HFFc6 (cell line): ENCODE results near the gene RND3. TPM values are rescaled to one million over a fixed set of nuclear protein-coding genes. Genes with fewer than 3 reads are reported as not detected.

ENCODE experiments used
- DNase-seq: peaks from one replicate; pipeline ENCODE4 v3.0.0-alpha.2; 2018
- H3K27ac Mint-ChIP-seq: 2 replicates; pipeline ENCODE4 v1.8.0; 2020; ENCODE audit warnings: mild to moderate bottlenecking, mixed read lengths
- H3K27me3 Mint-ChIP-seq: 2 replicates; pipeline ENCODE4 v1.8.0; 2021; ENCODE audit warnings: mild to moderate bottlenecking, moderate library complexity, mixed read lengths; ENCODE audit not compliant: insufficient read depth
- H3K36me3 Mint-ChIP-seq: 2 replicates; pipeline ENCODE4 v1.8.0; 2021; ENCODE audit warnings: low read depth, mixed read lengths
- H3K4me1 Mint-ChIP-seq: 2 replicates; pipeline ENCODE4 v1.8.0; 2020; ENCODE audit warnings: low read depth, mixed read lengths
- H3K4me3 Mint-ChIP-seq: 2 replicates; pipeline ENCODE4 v1.8.0; 2020; ENCODE audit warnings: mild to moderate bottlenecking, moderate library complexity, mixed read lengths
- H3K9me3 Mint-ChIP-seq: 2 replicates; pipeline ENCODE4 v1.8.0; 2020; ENCODE audit warnings: mild to moderate bottlenecking, mixed read lengths
- total RNA-seq, 6 experiments: library from RNA; stranded (reverse); fragmentation: NEBNext Ultra II Directional; extraction: Animal tissue kit (Norgen Biotek cat#: 25700); gene quantifications; 2 replicates in 1 of 6; 3 replicates in 5 of 6; pipeline ENCODE4 v1.2.3, GENCODE V29; 2021
- TF ChIP-seq, protein P1 (sequence below): fragments of 200-600 bp; sonication (generic); IDR thresholded peaks from 2 replicates; pipeline ENCODE4 v1.5.0; 2021; ENCODE audit warnings: antibody characterized with exemption, mild to moderate bottlenecking

Gene RND3
- total RNA-seq, 6 experiments from 2014 or later, result 365 to 525 (median 438) TPM

DNA sequence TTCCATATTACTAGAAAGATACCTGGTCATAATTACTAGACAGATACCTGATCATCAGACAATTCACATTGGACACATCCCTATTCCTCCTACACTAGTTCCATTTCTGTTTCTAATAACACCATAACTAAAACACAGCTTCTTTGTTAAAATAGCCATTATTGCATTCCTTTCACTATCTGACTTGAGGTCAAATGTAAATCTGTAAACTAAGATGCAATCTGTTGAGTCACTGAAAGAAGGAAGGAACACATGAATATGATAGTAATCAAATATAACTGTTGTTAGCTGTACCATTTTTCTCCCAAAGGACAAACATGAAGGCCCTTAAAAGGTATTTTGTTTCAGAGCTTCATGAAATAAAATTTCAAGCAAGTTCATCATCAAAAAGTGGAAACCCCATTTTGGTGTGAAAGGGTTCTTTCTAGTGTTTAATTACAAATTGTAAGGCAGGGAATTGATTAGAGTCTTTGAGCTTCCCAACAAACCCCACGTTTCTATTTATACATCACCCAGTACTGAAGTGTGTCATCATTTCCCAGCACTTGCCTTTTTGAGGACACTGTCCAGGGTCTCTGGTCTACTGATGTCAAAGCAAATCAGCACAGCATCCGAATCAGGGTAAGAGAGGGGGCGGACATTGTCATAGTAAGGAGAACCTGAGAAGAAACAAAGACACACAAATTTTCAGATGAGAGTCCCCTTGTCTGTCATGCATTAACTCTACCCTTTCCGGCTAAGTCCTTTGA is 13.0 kb downstream of the RND3 start:
- no peak for DNase-seq
- Mint-ChIP-seq H3K27ac (peak overlapping the region; percentile 99), H3K36me3 (peaks cover 96% of the 10 kb centered on the region), H3K4me1 (peaks cover 100% of the 10 kb centered on the region), H3K9me3 (peaks cover 6% of the 10 kb centered on the region), H3K27me3 (peaks cover 56% of the 10 kb centered on the region), H3K4me3 (peak overlapping the region; percentile 98)
- TF ChIP-seq, protein P1, sequence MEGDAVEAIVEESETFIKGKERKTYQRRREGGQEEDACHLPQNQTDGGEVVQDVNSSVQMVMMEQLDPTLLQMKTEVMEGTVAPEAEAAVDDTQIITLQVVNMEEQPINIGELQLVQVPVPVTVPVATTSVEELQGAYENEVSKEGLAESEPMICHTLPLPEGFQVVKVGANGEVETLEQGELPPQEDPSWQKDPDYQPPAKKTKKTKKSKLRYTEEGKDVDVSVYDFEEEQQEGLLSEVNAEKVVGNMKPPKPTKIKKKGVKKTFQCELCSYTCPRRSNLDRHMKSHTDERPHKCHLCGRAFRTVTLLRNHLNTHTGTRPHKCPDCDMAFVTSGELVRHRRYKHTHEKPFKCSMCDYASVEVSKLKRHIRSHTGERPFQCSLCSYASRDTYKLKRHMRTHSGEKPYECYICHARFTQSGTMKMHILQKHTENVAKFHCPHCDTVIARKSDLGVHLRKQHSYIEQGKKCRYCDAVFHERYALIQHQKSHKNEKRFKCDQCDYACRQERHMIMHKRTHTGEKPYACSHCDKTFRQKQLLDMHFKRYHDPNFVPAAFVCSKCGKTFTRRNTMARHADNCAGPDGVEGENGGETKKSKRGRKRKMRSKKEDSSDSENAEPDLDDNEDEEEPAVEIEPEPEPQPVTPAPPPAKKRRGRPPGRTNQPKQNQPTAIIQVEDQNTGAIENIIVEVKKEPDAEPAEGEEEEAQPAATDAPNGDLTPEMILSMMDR, result no peak

DNA sequence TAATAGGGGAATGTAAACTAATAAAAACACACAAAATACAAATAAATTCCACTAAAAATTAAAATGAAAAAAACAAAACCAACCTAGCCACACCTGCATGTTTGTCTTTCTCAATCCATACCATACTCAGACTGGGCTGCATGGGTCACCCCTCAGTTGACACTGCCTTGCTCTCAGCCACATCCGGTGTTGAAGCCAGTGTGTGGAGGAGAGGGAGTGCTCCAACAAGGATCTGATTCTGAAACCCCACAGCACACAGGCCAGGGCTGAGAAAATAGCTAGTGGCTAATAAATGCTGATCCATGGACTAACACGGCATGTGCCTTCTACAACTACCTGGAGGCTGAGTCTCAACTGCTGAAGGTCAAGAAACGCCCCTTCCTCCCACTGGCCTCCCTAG is 13.7 kb downstream of the RND3 start:
- Mint-ChIP-seq H3K27ac (peak overlapping the region; percentile 99), H3K36me3 (peaks cover 96% of the 10 kb centered on the region), H3K4me1 (peaks cover 100% of the 10 kb centered on the region), H3K4me3 (peak overlapping the region; percentile 98), H3K9me3 (no peaks in the 10 kb centered on the region; the same call in none of the 2 replicates), H3K27me3 (peaks cover 54% of the 10 kb centered on the region)
- no peak for DNase-seq
- TF ChIP-seq, protein P1, result no peak

DNA sequence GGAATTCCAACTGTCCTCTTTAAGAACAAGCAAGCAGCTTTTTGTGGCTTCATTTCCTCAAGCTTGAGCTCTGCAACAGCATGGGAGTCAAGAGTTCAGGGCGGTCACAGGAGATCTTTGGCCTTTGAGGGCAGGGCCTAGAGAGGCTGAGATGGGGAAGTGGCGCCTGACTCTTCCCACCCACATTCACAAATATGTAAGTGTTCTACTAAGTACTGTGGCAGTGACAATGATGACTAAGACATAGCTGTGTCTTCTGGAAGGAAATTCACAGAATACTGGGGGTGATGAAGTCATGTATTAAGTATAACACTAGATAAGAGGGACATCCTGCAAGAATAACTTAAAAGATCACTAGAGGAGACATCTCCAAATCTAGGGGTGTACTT is 15.0 kb downstream of the RND3 start:
- Mint-ChIP-seq H3K4me1 (peaks cover 100% of the 10 kb centered on the region), H3K36me3 (peaks cover 96% of the 10 kb centered on the region), H3K9me3 (no peaks in the 10 kb centered on the region; the same call in 1 of the 2 replicates), H3K27me3 (peaks cover 50% of the 10 kb centered on the region), H3K4me3 (peak overlapping the region; percentile 98), H3K27ac (peak overlapping the region; percentile 99)
- peak; percentile 91 for DNase-seq
- TF ChIP-seq, protein P1, result no peak

DNA sequence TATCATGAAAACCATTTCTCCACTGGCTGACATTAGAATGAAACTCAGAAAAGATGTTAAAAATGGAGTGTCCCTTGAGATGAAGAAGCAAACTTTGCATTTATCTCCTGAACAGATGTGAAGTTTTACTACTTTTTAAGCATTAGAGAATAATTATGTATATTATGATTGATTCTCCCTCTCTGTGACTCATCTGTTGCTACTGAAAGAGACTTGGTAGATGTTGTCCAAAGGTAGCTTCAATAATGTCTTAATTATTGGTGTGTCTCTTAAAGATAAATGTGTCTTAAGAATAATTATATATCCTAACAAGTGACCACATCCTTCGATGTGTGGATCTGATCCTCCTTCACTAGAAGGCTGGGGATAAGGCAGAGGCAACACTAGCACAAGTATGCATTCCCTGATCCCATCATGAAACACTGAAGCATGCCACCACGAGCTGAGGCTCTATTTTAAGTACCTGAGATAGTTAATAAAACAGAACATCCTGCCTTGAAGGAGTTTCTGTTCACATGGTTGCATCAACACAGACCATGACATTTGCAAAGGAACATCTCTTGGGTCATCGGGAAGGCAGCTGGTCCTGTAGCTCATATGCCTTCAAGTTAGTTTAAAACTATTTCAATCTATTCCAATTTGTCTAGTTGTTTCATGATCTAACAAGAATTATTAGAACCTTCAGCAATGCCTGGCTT is 15.5 kb downstream of the RND3 start:
- peaks cover 100% of the 10 kb centered on the region for H3K4me1 Mint-ChIP-seq
- no peak for DNase-seq
- TF ChIP-seq, protein P1, result no peak
- peak overlapping the region; percentile 98 for H3K4me3 Mint-ChIP-seq
- H3K9me3 Mint-ChIP-seq, result no peaks in the 10 kb centered on the region; the same call in 1 of the 2 replicates
- H3K36me3 Mint-ChIP-seq, result peaks cover 93% of the 10 kb centered on the region
- H3K27me3 Mint-ChIP-seq, result peaks cover 45% of the 10 kb centered on the region
- H3K27ac Mint-ChIP-seq, result peak overlapping the region; percentile 99

DNA sequence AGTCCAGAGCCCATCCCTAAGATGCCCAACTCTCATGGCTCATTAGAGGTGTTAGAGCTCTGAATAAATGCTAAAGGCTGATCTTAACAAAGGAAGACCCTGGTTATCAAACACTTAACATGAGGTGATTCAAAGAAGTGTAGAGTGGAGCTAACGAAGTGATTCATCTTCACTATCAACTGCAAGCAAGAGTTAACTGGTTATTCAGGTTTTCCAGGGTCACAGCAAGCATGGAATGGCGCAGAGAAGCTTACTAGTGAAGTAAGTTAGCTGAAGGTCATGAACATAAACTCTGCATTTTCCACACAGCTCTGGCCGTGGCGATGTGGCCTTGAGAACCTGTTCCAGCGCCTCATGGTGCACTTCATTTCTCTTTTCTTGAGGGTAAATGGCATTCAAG is 17.0 kb downstream of the RND3 start:
- DNase-seq, result no peak
- Mint-ChIP-seq H3K4me1 (peaks cover 100% of the 10 kb centered on the region), H3K9me3 (peaks cover 3% of the 10 kb centered on the region; the same call in 1 of the 2 replicates), H3K27me3 (peaks cover 49% of the 10 kb centered on the region), H3K27ac (peak overlapping the region; percentile 99), H3K4me3 (peak overlapping the region; percentile 98), H3K36me3 (peaks cover 79% of the 10 kb centered on the region)
- TF ChIP-seq, protein P1, result no peak
